ENCODE measurements around the gene DPP10.
"Not testable (repeated sequence)": the region's sequence is repeated elsewhere in the genome, so short reads cannot be mapped to it uniquely, and the experiment has no call there.

The DPP10 gene

DNA sequence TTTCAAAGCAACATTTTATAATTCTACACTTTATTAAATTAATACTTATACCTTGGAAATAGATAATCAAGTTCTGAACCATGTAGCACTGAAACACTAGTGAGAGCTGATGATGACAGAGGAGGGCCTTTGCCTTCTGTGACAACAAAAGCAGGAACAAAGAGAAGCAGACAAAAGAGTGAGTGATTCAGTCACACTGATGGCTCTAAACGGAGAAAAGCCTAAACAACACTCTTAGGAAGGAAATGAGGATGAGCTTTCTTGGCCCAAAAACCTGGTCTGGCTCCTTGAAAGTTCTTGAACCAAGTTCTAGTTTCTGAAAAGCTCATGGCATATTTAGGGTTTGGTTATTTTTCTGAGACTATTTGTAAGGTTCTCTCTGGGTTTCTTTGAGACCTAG, 271.9 kb downstream of the DPP10 start:
- no peak overlapping the region for H3K4me3 ChIP-seq (ENCODE audit: low read depth, low read length)
- no peaks in the 10 kb centered on the region for H3K4me1 ChIP-seq (ENCODE audit: control insufficient read depth, insufficient read depth, low read length, unreplicated experiment)
- no peaks in the 10 kb centered on the region for H3K79me2 ChIP-seq (ENCODE audit: control insufficient read depth, insufficient read depth, low read length, unreplicated experiment)
- no peaks in the 10 kb centered on the region for H3K27me3 ChIP-seq (ENCODE audit: insufficient read depth, low read length)
- H3K27ac ChIP-seq (ENCODE audit: low read depth, low read length), result no peak overlapping the region
- no peak overlapping the region for H2AFZ ChIP-seq (ENCODE audit: low read length, unreplicated experiment)
- no peaks in the 10 kb centered on the region for H3K36me3 ChIP-seq (ENCODE audit: insufficient read depth, low read length)

- Histone ChIP-seq H3K79me2 (ENCODE audit: control insufficient read depth, insufficient read depth, low read length, unreplicated experiment) (no peaks in the 10 kb centered on the region), H3K27ac (ENCODE audit: low read depth, low read length) (no peak overlapping the region), H3K27me3 (ENCODE audit: insufficient read depth, low read length) (no peaks in the 10 kb centered on the region), H3K36me3 (ENCODE audit: insufficient read depth, low read length) (no peaks in the 10 kb centered on the region), H2AFZ (ENCODE audit: low read length, unreplicated experiment) (no peak overlapping the region), H3K4me3 (ENCODE audit: low read depth, low read length) (no peak overlapping the region), H3K4me1 (ENCODE audit: control insufficient read depth, insufficient read depth, low read length, unreplicated experiment) (no peaks in the 10 kb centered on the region)
These were observed 274.6 kb downstream of the DPP10 start for GRCh38 chr2:114717049-114717448.

DNA sequence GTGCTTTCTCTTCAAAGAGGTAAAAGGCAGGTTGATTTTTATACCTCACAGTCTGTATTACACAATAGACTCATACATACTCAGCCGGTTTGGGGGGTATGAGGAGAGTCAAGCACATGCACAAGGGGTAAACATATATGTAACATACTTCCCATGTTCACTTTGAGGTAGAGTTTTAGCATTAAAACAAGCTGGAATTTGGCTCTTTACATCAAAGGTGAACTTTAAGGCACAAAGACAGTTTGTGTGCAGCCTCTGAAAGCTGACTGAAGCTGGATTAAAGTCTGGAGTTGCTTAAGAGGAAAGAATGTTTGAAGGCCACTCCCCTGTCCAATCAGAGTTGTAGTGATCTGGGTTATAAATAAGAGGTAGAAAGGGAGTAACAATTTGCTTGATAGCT, 282.0 kb downstream of the DPP10 start:
- Histone ChIP-seq H2AFZ (ENCODE audit: low read length, unreplicated experiment) (no peak overlapping the region), H3K4me3 (ENCODE audit: low read depth, low read length) (no peak overlapping the region), H3K27ac (ENCODE audit: low read depth, low read length) (no peak overlapping the region), H3K79me2 (ENCODE audit: control insufficient read depth, insufficient read depth, low read length, unreplicated experiment) (no peaks in the 10 kb centered on the region), H3K27me3 (ENCODE audit: insufficient read depth, low read length) (no peaks in the 10 kb centered on the region), H3K36me3 (ENCODE audit: insufficient read depth, low read length) (no peaks in the 10 kb centered on the region), H3K4me1 (ENCODE audit: control insufficient read depth, insufficient read depth, low read length, unreplicated experiment) (no peaks in the 10 kb centered on the region)

DNA sequence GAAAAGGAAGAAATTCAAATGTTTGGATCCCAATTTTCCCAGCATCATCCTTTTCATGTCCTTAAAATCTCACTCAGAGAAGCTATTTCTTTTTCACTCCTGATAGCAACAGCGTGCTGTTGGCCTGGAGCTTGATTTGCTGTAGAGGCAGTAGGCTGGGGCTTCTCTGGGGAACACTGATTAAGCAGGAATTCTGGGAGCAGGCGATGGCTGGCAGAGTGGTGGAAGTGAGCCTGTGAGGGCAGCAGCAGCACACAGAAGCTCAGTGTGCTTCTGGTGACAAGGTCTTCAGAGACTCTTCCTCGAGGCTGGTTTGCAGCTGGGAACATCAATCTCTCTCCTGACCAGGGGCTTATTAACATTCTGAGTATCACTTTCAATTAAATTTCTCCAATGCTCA, 284.6 kb downstream of the DPP10 start:
- Histone ChIP-seq H3K27me3 (ENCODE audit: insufficient read depth, low read length) (no peaks in the 10 kb centered on the region), H3K4me1 (ENCODE audit: control insufficient read depth, insufficient read depth, low read length, unreplicated experiment) (no peaks in the 10 kb centered on the region), H3K4me3 (ENCODE audit: low read depth, low read length) (no peak overlapping the region), H3K79me2 (ENCODE audit: control insufficient read depth, insufficient read depth, low read length, unreplicated experiment) (no peaks in the 10 kb centered on the region), H2AFZ (ENCODE audit: low read length, unreplicated experiment) (no peak overlapping the region), H3K36me3 (ENCODE audit: insufficient read depth, low read length) (no peaks in the 10 kb centered on the region), H3K27ac (ENCODE audit: low read depth, low read length) (no peak overlapping the region)

DNA sequence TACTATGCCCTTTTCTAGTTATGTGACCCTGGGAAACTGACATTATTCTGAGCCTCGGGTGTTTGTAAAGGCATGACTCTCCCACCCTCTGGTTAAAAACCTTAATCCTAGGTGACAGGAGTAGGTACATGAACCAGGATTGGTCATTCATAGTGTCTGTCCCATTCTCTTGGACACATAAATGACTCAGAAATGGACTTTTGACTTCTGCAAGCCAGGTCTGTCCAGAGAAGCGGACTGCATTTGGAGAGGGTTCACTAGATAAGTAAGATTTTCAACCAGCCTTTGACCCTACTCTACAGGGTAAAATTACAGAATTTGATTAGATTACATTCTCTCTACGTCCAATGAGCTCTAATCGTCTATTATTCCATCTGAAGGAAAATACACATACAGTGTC, 285.9 kb downstream of the DPP10 start:
- Histone ChIP-seq H3K27me3 (ENCODE audit: insufficient read depth, low read length) (no peaks in the 10 kb centered on the region), H2AFZ (ENCODE audit: low read length, unreplicated experiment) (no peak overlapping the region), H3K4me1 (ENCODE audit: control insufficient read depth, insufficient read depth, low read length, unreplicated experiment) (no peaks in the 10 kb centered on the region)

DNA sequence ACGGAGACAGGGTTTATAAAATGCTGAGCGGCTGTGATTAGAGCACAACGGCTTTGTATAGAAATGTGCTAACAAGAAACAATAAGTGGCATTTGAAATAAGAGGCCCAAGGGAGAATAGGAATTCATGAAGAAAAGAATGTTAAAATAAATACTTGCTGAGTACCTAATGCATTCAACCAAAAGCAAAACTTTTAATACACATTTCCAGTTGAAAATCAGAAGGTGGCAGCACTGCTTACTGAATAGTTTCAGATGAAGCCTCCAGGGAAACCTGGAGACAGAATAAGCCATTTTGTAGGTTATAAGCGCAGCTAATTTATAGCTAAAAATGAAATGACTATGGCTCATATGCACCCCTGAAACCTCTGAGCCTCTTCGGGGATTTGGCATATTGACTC, 286.6 kb downstream of the DPP10 start:
- Histone ChIP-seq H3K79me2 (ENCODE audit: control insufficient read depth, insufficient read depth, low read length, unreplicated experiment) (no peaks in the 10 kb centered on the region), H3K36me3 (ENCODE audit: insufficient read depth, low read length) (no peaks in the 10 kb centered on the region), H3K27ac (ENCODE audit: low read depth, low read length) (no peak overlapping the region), H2AFZ (ENCODE audit: low read length, unreplicated experiment) (no peak overlapping the region), H3K4me1 (ENCODE audit: control insufficient read depth, insufficient read depth, low read length, unreplicated experiment) (no peaks in the 10 kb centered on the region), H3K27me3 (ENCODE audit: insufficient read depth, low read length) (no peaks in the 10 kb centered on the region), H3K4me3 (ENCODE audit: low read depth, low read length) (no peak overlapping the region)

More for the DNA sequence above, 285.9 kb downstream of the DPP10 start:
- Histone ChIP-seq H3K27ac (ENCODE audit: low read depth, low read length) (no peak overlapping the region), H3K36me3 (ENCODE audit: insufficient read depth, low read length) (no peaks in the 10 kb centered on the region), H3K4me3 (ENCODE audit: low read depth, low read length) (no peak overlapping the region), H3K79me2 (ENCODE audit: control insufficient read depth, insufficient read depth, low read length, unreplicated experiment) (no peaks in the 10 kb centered on the region)

- H3K27ac ChIP-seq (ENCODE audit: low read depth, low read length), result no peak overlapping the region
- H2AFZ ChIP-seq (ENCODE audit: low read length, unreplicated experiment), result no peak overlapping the region
- H3K27me3 ChIP-seq (ENCODE audit: insufficient read depth, low read length), result no peaks in the 10 kb centered on the region
- no peak overlapping the region for H3K4me3 ChIP-seq (ENCODE audit: low read depth, low read length)
- no peaks in the 10 kb centered on the region for H3K79me2 ChIP-seq (ENCODE audit: control insufficient read depth, insufficient read depth, low read length, unreplicated experiment)
- H3K36me3 ChIP-seq (ENCODE audit: insufficient read depth, low read length), result no peaks in the 10 kb centered on the region
- H3K4me1 ChIP-seq (ENCODE audit: control insufficient read depth, insufficient read depth, low read length, unreplicated experiment), result no peaks in the 10 kb centered on the region
These were observed 292.7 kb downstream of the DPP10 start for GRCh38 chr2:114735126-114735525.

DNA sequence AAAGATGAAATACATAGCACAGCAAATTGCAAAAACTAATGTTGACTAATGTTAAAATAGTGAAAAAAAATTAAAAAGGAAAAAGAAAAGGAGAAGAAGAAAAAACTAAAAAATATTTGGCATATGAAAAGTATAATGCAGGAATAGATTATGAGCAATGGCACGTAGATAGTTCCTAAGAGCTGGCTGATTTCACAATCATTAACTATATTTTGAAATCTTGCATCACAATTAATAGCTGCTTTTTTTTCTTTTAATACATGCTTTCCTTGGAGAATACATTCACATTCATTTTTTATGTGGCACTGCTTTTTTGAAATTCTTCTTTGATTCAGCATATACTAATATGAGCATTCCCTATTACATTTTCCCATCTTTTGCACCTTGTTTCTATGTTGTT, 299.8 kb downstream of the DPP10 start:
- no peaks in the 10 kb centered on the region for H3K79me2 ChIP-seq (ENCODE audit: control insufficient read depth, insufficient read depth, low read length, unreplicated experiment)
- H3K4me3 ChIP-seq (ENCODE audit: low read depth, low read length), result no peak overlapping the region
- no peaks in the 10 kb centered on the region for H3K36me3 ChIP-seq (ENCODE audit: insufficient read depth, low read length)
- H3K27me3 ChIP-seq (ENCODE audit: insufficient read depth, low read length), result no peaks in the 10 kb centered on the region
- no peak overlapping the region for H2AFZ ChIP-seq (ENCODE audit: low read length, unreplicated experiment)
- no peaks in the 10 kb centered on the region for H3K4me1 ChIP-seq (ENCODE audit: control insufficient read depth, insufficient read depth, low read length, unreplicated experiment)
- H3K27ac ChIP-seq (ENCODE audit: low read depth, low read length), result no peak overlapping the region

DNA sequence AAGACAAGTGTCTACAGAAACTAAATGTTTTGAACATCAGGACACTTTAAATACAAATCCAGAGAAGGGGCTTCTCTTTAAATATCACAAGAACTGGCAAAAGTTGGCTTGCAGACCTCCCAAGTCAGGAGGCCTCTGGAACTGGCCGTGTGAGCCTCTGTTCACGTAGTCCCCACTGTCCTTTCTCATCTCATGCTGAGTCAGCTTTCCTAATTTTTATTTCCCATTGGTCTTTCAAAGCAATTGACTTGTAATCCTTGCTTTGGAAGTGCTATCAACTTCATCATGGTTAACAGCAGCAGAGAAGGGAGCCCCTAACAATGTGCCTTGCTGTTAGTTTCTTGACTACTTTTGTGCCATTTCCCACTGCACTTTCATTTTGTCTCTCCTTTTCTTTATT, 303.3 kb downstream of the DPP10 start:
- Histone ChIP-seq H3K4me3 (ENCODE audit: low read depth, low read length) (no peak overlapping the region), H3K27me3 (ENCODE audit: insufficient read depth, low read length) (no peaks in the 10 kb centered on the region), H3K27ac (ENCODE audit: low read depth, low read length) (no peak overlapping the region), H3K36me3 (ENCODE audit: insufficient read depth, low read length) (no peaks in the 10 kb centered on the region), H2AFZ (ENCODE audit: low read length, unreplicated experiment) (no peak overlapping the region), H3K79me2 (ENCODE audit: control insufficient read depth, insufficient read depth, low read length, unreplicated experiment) (no peaks in the 10 kb centered on the region), H3K4me1 (ENCODE audit: control insufficient read depth, insufficient read depth, low read length, unreplicated experiment) (no peaks in the 10 kb centered on the region)

GRCh38 chr2:114748175-114748574, 305.7 kb downstream of the DPP10 start:
- H3K27ac ChIP-seq (ENCODE audit: low read depth, low read length); H3K36me3 ChIP-seq (ENCODE audit: insufficient read depth, low read length); H2AFZ ChIP-seq (ENCODE audit: low read length, unreplicated experiment); H3K27me3 ChIP-seq (ENCODE audit: insufficient read depth, low read length); H3K4me3 ChIP-seq (ENCODE audit: low read depth, low read length); H3K79me2 ChIP-seq (ENCODE audit: control insufficient read depth, insufficient read depth, low read length, unreplicated experiment); H3K4me1 ChIP-seq (ENCODE audit: control insufficient read depth, insufficient read depth, low read length, unreplicated experiment): not testable (repeated sequence)

GRCh38 chr2:114752425-114752824, 310.0 kb downstream of the DPP10 start:
- no peaks in the 10 kb centered on the region for H3K36me3 ChIP-seq (ENCODE audit: insufficient read depth, low read length)
- H3K79me2 ChIP-seq (ENCODE audit: control insufficient read depth, insufficient read depth, low read length, unreplicated experiment), result no peaks in the 10 kb centered on the region
- no peak overlapping the region for H3K27ac ChIP-seq (ENCODE audit: low read depth, low read length)
- H2AFZ ChIP-seq (ENCODE audit: low read length, unreplicated experiment), result no peak overlapping the region
- no peak overlapping the region for H3K4me3 ChIP-seq (ENCODE audit: low read depth, low read length)
- H3K4me1 ChIP-seq (ENCODE audit: control insufficient read depth, insufficient read depth, low read length, unreplicated experiment), result no peaks in the 10 kb centered on the region
- no peaks in the 10 kb centered on the region for H3K27me3 ChIP-seq (ENCODE audit: insufficient read depth, low read length)

DNA sequence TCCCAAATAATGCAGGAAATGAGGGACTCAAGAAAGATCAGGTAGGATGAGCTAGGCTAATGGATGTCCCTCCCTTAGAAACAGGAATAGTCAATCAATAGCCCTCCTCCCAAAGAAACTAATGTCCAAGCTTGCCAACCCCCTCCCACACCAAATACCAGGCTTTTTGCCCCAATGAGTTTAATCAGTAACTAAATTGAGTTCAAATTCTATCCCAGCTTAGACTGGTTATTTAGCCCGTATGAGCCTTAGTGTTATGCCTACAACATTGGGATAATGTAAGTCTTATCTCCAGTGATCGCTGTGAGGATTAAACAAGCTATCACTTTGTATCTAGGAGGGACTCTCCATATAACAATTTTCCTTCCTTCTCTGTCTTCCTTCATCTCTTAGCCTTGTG, 310.7 kb downstream of the DPP10 start:
- Histone ChIP-seq H2AFZ (ENCODE audit: low read length, unreplicated experiment) (no peak overlapping the region), H3K4me1 (ENCODE audit: control insufficient read depth, insufficient read depth, low read length, unreplicated experiment) (no peaks in the 10 kb centered on the region), H3K4me3 (ENCODE audit: low read depth, low read length) (no peak overlapping the region), H3K36me3 (ENCODE audit: insufficient read depth, low read length) (no peaks in the 10 kb centered on the region), H3K79me2 (ENCODE audit: control insufficient read depth, insufficient read depth, low read length, unreplicated experiment) (no peaks in the 10 kb centered on the region), H3K27me3 (ENCODE audit: insufficient read depth, low read length) (no peaks in the 10 kb centered on the region), H3K27ac (ENCODE audit: low read depth, low read length) (no peak overlapping the region)
